NCI-H2227 (cell line): ENCODE data around the gene ENGASE.
A peak's percentile ranks its signal among the peaks of the same experiment; 100 is the strongest.

Experiments
- DNase-seq: peaks from one replicate; lab custom pipeline; 2025; ENCODE audit not compliant: unreplicated experiment; lab: John Stamatoyannopoulos, UW

Gene ENGASE

DNA sequence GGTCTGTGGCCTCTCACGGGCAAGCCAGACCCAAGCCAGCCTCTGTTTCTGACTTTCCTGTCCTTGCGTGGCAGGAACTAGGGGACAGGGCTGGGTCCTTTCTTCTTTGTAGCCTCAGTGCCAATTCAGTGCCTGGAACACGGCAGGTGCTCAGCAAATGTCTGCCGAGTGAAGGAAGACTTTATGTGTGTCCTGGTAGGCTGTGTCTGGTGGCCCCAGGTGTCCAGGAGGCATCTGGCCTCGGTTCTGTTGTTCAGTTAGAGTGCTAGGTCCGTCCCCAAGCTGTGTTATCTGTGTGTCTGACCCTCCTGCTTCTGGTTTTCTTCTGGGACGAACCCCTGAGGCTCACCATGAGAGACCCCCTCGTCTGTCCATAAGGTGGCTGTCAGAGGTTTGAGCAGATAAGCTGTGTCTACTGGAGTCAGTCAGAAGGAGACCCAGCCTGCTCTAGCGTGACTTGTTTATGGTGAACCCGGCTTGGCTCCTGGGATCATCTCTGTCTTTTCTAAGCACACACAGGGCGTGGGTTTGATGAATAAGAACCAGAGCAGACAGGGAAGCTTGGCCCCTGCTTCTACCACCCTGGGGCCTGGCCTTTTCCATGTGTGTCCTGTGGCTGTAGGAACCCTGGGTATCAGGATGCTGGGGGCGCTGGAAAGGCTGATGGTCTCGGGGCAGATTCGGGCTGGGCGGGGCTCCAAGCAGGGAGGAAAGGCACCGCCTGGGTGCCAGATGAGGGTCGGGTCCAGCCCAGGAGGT, 39.3 kb downstream of the ENGASE start:
- no peak for DNase-seq

DNA sequence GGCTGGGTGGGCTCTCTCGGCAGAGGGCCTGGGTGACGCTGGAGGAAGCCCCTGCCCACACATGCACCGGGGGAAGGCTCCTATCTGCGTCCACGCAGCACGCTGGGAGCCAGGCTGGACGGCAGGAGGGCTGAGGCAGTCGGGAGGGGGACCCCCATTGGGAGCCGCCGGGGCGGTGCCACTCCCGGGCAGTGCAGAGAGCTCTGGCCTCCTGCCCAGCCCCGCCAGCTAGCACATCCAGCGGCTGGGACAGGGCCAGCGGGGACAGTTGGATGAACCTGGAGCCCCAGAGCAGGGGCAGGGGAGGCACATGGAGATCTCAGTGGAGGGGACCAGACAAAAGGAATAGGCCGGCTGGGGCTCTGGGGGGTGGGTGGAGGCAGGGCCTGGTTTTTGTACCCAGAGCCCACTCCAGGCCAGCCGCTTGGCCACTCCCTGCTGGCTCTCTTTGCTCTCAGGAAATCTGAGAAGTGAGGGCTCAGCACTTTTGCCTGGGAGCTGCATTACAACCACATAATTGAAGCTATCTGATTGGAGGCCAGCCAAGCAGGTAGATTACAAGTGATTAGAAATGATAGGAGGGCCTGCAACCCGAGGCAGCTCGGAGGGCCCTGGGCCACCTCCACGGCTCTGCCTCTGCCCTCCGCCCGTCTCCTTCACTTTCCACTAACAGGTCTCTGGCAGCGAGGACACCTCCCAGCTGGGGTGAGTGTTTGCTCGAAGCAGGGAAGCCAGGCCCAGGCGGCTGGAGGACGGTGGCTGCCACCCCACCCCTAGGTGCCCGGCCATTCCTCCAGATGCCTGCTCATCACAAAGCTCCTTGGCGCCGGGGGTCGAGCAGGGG, 40.1 kb downstream of the ENGASE start:
- peak; percentile 75 for DNase-seq

DNA sequence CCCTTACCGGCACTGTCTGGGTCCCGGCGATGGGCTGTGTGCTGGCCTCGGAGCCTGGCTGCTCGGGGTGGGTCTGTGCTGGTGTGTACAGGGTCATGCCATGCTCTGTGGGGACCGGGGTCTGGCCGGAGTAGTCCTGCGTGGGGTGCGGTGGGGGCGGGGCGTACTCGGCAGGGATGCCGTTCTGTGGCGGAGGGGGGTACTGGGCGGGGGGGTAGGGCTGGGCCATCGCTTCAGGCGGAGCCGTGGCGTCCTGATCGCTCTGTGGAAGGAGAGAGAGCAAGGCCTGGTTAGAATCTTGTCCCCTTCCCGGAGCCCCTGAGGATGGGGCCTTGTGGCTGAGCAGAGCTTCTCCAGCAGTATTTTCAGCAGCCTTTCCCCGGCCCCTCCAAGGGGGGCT, 40.9 kb downstream of the ENGASE start:
- DNase-seq = no peak

DNA sequence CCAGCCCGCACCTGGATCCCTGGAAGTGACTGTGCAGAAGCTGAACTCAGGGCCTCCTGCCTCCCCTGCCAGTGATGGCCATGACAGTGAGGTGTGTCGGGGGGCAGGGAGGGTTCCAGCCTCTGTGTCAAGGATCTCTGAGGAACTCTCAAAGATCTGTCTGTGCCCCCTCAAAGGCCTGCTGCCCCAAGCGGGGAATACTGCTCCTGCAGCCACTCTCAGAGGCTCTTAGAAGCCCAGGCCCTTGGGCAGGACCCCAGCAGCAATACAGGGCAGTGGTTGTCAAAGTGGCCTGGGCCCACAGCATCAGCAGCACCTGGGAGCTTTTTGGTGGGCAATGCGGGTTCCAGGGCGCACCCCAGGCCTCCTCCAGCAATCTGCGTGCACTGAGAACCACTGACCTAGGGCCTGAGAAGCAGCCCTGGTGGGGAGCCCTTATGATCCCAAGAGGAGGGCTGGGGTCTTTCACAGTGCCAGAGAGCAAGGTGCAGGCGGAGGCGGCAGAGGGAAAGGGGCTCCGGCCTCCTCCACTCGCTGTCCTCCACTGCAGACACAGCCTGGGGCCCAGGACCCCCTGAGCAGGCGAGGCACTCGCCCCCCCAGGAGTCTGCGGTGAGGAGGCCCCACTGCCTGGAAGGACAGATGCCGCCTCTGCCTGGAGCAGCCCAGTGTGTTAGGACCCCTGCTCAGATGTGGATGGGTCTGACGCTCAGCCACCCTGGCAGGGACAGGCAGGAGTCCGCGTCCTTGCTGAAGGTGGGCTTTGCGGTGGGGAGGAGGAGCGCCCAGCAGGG, 42.1 kb downstream of the ENGASE start:
- no peak for DNase-seq

DNA sequence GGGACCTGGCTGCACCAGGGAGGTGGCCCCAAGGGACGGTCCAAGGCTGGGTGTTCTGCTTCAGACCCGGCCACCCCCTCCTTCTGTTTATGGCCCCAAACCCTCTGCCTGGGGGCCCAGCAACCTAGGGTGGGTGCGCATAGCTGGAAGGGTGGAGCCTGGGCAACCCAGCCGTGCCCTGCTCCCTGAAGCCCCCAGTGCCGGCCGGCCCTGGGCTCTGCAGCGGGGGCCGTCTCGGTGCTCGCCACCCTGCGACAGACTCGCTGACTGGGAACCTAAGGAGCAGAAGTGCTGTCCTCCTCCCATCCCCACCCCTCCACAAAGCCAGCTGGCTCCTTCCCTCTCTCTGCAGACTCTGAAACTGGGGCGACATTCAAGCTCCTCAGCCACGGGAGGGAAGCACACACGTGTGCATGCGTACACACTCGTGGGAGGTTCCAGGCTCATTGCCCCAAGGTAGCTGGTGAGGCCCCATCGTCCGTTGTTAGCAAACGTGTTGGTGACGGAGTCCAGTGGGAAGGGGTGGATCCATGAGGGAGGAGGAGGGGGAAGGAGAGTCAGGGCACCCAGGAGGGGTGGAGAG, 43.4 kb downstream of the ENGASE start:
- no peak for DNase-seq

DNA sequence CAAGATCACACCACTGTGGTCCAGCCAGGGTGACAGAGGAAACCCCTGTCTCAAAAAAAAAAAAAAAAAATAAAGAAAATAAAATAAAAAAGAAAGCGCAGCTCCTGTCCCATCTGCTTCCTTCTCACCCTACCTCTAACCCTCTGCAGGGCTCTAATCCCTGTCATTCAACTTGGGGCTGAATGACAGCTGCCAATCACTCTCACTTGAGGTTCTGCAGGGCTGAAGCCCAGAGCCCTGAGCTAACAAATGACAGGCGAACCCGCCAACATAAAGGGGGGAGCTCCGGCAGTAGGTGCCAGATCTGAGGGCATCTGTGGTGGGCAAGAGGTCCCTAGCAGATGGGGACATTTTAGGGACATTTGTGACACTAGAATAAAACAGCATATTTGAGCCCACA, 44.3 kb downstream of the ENGASE start:
- no peak for DNase-seq

DNA sequence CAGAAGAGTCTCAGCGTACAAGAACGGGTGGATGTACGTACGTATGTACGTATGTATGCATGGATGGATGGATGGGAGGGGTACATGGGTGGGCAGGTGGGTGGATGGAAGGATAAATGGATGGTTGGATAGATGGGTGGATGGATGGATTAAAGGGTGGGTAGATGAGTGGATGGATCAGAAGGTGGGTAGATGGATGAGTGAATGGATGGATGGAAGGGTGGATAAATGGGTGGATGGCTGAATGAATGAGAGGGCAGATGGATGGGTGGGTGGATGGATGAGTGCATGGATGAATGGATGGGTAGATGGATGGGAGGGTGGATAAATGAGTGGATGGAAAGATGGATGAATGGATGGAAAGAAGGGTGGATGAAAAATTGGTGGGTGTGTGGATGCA, 45.6 kb downstream of the ENGASE start:
- DNase-seq = no peak

DNA sequence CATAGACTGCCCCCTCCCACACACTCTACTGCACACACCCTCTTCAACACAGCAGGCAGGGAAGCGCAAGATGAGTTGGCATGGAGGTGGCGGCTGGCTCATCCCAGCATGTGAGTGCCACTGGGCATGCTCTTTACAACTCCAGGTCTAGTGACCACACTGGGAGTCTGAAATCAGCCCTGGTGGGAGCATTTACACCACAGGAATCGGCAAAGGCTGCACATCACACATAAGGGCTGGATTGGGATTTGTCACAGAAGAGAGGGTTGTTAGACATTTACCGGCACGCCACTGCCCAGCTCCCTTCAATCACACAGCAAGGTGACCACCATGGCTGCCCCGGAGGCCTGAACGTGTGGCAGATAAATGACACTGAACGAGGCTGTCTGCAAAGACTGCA, 49.4 kb downstream of the ENGASE start:
- DNase-seq = no peak

DNA sequence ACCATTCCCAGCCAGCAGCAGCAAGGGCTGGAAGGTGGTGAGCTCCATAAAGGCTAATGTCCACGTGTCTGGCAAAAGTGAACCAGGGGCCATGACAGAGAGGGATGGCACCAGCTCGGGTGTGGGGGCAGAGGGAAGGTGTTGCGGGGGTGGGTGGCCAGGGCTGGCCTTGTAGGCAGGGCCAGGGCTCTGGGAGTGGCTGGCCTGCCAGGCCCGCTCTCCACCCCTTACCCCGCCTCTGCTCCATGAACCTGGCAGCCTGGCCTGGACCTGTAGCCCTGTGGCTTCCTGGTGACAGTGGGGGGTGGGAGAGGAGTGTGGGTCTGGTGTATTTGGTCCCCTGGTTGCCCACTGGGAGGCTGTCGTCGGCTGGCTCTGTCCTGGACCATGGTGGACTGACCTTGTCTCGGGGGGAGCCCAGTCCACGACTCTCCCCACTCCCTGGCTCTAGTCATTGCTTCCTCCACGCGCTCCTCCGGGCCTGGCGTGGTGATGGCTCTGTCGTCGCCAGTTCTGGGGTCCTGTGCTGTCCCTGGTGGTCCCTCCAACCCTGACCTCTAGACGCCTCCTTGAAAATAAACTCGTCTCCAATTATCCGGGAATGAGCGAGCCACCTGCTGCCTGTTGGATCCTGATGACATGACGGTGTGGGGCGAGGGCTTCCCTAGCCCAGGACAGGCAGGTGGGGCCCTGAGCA, 50.0 kb downstream of the ENGASE start:
- no peak for DNase-seq

DNA sequence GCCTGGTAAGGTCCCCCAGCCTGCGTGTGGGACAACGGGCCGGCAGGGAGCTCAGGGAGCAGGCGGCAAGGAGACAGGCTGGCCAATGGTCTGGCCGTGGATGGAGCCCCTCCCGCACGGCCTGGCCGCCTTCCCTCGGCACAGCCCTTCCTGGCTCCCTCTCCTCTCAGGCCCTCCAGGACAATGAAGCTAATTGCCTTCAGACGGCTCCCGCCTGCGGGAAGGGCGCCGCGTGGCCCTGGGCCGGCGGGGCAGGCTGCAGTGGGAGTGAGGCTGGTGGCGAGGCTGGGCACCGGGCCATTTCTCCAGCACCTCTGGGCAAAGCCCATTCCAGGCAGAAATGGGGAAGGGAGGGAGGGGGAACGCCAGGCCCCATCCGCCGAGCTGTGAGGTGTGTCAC, 50.9 kb downstream of the ENGASE start:
- peak; percentile 29 for DNase-seq

DNA sequence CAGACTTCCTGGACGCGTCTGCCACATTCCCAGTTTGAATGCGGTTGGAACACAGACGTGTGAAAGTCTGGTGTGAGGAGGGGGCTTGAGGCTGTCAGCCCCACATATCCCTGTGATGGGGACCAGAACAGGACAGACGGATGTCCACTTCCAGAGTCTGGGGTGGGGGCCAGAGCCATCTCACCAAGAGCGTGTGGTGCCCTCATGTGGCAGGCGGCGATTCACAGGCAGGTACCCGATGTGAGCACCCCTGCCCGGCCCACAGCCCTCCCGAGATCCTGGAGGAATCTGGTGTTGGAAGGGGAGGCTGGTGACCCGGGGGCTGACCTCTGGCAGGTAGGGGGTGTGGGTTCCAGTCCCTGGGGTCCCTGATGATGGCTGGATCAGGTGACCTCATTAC, 51.5 kb downstream of the ENGASE start:
- no peak for DNase-seq

DNA sequence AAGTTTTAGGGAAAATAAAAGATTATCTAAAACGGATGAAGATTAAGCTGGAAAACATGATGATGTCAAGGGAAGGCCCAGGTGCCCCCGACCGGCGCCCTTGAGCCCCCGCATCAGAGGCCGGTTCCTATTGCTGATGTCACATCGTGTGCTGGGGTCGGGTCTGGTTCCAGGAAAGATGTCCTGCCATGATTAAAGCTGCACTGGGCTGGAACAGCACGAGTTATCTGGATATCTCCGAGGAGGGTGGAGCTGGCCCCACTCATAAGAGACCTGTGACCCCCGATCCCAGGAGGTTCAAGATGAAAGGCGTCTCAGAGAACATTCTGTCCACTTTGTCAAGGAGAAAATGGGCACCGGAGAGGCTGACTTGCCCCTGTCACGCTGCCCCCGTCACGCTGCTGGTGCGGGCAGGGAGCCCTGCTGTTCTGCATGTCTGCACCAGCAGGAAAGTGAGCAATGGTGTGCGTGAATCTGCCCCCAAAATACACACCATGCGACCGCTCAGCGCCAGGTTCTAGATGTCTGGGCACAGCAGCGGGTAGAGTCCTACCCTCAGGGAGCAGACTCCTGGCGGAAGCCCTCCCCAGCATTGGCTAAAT, 53.0 kb downstream of the ENGASE start:
- DNase-seq = no peak

DNA sequence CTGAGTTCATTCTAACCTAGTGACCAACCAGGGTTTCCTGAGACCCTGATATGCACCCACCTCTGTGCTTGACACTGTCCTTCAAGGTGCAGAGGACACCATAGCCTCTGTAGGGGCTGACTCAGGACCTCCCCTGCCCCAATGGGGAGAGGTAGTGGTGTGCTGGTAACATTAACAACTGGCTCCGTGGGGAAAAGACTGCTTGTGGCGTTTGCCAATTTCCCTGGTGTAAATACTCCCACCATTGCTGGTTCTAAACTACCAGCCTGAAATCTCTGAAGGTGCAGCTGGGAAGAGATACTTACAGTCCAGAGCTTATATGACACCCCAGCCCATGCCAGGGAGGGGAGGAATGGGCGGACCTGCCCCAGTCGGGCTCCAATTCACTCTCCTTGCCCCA, 54.9 kb downstream of the ENGASE start:
- DNase-seq = no peak

DNA sequence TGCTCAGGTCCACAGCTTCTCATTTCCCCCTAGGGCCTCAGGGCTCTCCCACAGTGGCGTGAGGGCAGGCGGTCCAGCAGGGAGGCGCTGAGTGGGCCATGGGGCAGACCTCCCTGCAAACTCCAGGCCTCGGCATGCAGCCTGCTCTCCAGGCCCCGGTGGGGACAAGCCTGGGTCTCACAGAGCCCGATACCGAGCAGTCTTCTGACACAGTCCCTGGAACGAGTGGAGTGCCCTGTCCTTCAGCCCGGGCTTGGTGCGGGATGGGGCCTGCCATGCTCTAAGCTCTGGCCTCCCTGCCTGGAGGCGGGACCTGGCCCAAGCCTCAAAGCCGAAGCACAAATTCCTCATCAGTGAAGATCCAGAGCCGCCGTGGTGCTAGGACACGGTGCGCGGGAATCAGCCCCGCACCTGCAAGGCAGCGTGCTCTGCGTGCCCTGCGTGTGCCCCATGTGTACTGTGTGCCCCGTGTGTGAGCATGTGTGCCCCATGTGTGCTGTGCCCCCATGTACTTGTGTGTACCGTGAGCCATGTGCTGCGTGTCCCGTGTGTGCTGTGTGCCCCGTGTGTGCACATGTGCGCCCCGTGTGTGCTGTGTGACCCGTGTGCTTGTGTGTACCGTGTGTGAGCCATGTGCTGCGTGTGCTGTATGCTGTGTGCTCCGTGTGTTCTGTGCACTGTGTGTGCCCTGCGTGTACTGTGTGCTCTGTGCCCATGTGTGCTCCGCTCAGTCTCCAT, 56.1 kb downstream of the ENGASE start:
- no peak for DNase-seq

DNA sequence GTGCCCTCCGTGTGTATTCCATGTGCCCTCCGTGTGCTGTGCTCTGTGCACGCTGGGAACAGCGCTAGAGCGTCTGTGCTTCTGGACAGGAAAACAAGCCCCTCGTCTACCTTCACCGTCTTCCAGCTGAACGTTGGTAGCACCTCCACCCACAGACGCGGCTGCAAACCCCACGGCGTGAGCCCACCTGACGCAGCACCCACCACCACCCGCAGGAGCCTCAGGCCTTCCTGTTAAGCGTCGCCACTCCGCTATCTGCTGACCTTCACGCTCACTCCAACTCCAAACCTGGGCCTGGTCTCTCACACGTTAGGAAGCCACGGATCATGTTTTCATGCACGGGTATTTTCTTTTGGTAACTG, 56.6 kb downstream of the ENGASE start:
- no peak for DNase-seq

DNA sequence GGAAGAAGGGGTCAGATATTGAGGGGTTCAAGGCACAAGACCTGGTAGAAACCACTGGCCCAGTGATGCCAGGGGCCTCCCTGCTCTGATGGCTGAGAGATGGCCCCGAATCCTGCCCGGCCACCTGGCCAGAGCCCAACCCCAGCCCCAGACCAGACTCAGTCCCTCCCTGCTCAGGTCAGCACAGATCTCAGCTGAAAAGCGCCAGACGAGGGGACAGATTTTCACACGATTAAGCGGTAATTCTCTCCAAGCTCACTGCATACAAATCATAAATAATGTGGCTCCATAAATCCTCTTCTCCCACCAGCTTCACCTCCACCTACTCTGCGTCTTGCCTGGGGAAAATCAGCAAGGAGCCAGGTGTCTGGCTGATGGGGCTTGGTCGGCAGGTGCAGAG, 57.1 kb downstream of the ENGASE start:
- no peak for DNase-seq

DNA sequence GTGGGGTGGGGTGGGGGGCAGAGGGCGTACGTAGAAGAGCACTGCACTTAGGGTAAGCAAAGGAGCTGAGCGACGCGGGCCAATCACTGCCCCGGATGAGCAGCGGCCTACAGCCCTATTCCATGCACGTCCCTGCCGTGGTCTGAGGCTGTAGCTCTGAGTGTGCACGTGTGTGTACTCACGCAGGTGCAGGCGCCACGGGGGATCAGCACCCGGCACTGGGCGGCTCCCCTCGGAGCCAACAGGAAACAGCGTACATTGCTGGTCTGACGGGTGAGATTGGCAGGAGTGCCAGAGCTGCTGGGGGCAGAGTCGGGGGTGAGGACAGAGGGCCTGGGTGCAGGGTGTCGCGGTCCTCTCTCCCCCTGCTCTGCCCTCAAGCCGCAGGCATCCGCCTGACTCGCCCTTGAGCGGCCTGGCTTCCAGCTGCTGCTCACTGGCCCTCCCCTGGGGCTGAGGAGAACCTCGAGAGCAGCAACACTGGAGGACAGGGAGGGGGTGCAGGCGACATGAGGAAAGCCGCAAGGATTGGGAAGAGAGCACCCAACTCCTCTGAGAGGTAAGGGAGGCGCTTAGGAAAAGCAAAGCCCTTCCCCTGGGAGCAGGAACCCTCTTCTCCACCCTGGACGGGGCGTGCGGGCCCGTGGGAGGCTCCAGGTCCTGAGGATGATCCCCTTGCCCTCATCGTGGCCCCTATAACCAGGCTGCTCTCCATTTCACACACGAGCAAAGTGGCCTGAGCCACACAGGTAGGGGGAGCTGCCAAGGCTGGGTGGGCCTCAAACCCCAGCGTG, 57.8 kb downstream of the ENGASE start:
- DNase-seq = no peak

DNA sequence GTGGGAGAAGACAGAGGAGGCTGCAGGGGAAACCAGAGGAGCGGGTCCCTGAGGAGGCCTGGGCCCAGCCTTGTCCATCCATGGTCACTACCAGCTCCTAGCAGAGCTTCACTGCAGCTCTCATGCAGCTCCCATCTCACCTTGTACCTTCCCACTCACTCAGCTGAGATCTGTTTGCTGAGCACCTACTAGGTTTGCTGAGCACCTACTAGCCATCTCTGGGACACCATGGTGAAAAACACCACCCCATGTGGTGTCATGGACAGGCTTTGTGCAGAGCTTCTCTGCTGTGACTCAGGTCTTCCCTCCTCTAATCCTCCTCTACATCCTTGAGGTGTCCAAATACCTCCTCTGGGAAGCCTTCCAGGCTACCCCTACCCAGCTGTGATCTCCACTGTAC, 58.6 kb downstream of the ENGASE start:
- DNase-seq = no peak

DNA sequence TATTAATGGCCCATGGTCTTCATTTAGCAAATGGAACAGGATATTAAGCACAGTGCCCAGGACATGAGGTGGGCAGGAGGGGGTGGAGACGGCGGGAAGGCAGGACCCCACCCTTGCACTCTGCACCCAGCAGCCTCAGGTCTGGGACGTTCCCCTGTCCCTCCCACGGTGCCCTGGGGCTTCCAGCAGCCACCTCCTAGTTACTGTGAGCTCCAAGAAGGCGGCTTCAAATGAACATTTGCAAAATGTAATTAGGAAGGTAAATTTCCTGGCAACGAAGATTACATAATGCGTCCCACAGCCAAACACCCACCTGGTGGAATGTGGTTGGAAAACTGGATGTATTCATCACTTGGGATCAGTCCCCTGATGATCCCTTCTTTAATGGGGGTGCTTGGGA, 59.4 kb downstream of the ENGASE start:
- no peak for DNase-seq
